Fibroblast of skin of right quadriceps (primary cell): ENCODE data around the gene MYL6.
"Not testable (repeated sequence)": the region's sequence is repeated elsewhere in the genome, so short reads cannot be mapped to it uniquely, and the experiment has no call there.

ENCODE experiments used
- DNase-seq: peaks from one replicate; pipeline ENCODE4 v3.0.0-alpha.2; 2013

The MYL6 gene

GRCh38 chr12:56158029-56158925, at the start of gene MYL6:
TSS of gene MYL6 (plus strand) at chr12:56158359. CDS start at chr12:56158402, 43 bp downstream.
- peak; percentile 98 for DNase-seq

- no peak for DNase-seq
These were observed 47.6 kb upstream of the MYL6 start for GRCh38 chr12:56110571-56110970.

GRCh38 chr12:56114084-56114483, 44.1 kb upstream of the MYL6 start:
- DNase-seq, result no peak

GRCh38 chr12:56115329-56115728, 42.8 kb upstream of the MYL6 start:
- DNase-seq, result no peak

GRCh38 chr12:56116267-56117081, 41.7 kb upstream of the MYL6 start, which contains the start of gene RPL41:
TSS of gene RPL41 (plus strand) at chr12:56116633.
- DNase-seq, result peak; percentile 94

- DNase-seq, result not testable (repeated sequence)
These were observed 41.0 kb upstream of the MYL6 start for GRCh38 chr12:56117082-56117706.

- DNase-seq, result peak; percentile 99
These were observed 40.1 kb upstream of the MYL6 start, which contains the start of gene ZC3H10 for GRCh38 chr12:56117778-56118687. TSS of gene ZC3H10 (plus strand) at chr12:56118266. CDS start at chr12:56120563, 2,297 bp downstream.

GRCh38 chr12:56118688-56119357, 39.3 kb upstream of the MYL6 start:
- no peak for DNase-seq

- DNase-seq, result peak; percentile 94
These were observed 38.8 kb upstream of the MYL6 start for GRCh38 chr12:56119361-56119796.

GRCh38 chr12:56120158-56120846, 37.9 kb upstream of the MYL6 start:
- DNase-seq, result no peak

GRCh38 chr12:56121204-56121870, 36.8 kb upstream of the MYL6 start:
- no peak for DNase-seq

GRCh38 chr12:56122637-56123036, 35.5 kb upstream of the MYL6 start:
- no peak for DNase-seq

- no peak for DNase-seq
These were observed 34.0 kb upstream of the MYL6 start for GRCh38 chr12:56124133-56124532.

GRCh38 chr12:56126732-56127239, 31.4 kb upstream of the MYL6 start:
- no peak for DNase-seq

- no peak for DNase-seq
These were observed 30.7 kb upstream of the MYL6 start for GRCh38 chr12:56127485-56127887.

- peak; percentile 100 for DNase-seq
These were observed 30.1 kb upstream of the MYL6 start, which contains the start of gene ESYT1 for GRCh38 chr12:56127888-56128669. TSS of gene ESYT1 (plus strand) at chr12:56128267. CDS start at chr12:56128320, 53 bp downstream.

GRCh38 chr12:56128670-56129205, 29.4 kb upstream of the MYL6 start:
- peak; percentile 12 for DNase-seq

- DNase-seq, result peak; percentile 32
These were observed 28.8 kb upstream of the MYL6 start for GRCh38 chr12:56129206-56129941.
